Measurements from ENCODE around the gene EXOC4.

Gene EXOC4

GRCh38 chr7:133433165-133433812 lies 180.4 kb downstream of the EXOC4 start:
- TF ChIP-seq CTCF (IDR thresholded peaks at IDR 0.05), result no peak
- intact Hi-C loops (cut with DNase I; ENCODE audit: low total_unique reads), result no loop called here
- Histone ChIP-seq H3K4me3 (no peak overlapping the region), H3K27ac (no peak overlapping the region), H3K9me3 (no peaks in the 10 kb centered on the region), H3K27me3 (no peaks in the 10 kb centered on the region), H3K4me1 (peaks cover 0 to 15% (median 9%) of the 10 kb centered on the region in 4 donors), H3K36me3 (no peaks in the 10 kb centered on the region)
- DNase-seq, result no peak

GRCh38 chr7:133434246-133434865 lies 181.5 kb downstream of the EXOC4 start:
- no peaks in the 10 kb centered on the region for H3K9me3 ChIP-seq
- no peak overlapping the region for H3K27ac ChIP-seq
- intact Hi-C loops (cut with DNase I; ENCODE audit: low total_unique reads), result no loop called here
- DNase-seq, result no peak
- H3K27me3 ChIP-seq, result no peaks in the 10 kb centered on the region
- peak; percentile 35 to 42 for TF ChIP-seq CTCF (IDR thresholded peaks at IDR 0.05)
- no peak overlapping the region for H3K4me3 ChIP-seq
- H3K36me3 ChIP-seq, result no peaks in the 10 kb centered on the region
- H3K4me1 ChIP-seq, result peaks cover 0 to 15% (median 9%) of the 10 kb centered on the region in 4 donors

- intact Hi-C loops (cut with DNase I; ENCODE audit: low total_unique reads), result no loop called here
- H3K4me3 ChIP-seq, result no peak overlapping the region
- no peaks in the 10 kb centered on the region for H3K9me3 ChIP-seq
- no peak overlapping the region for H3K27ac ChIP-seq
- no peaks in the 10 kb centered on the region for H3K27me3 ChIP-seq
- TF ChIP-seq CTCF (IDR thresholded peaks at IDR 0.05), result no peak
- H3K36me3 ChIP-seq, result no peaks in the 10 kb centered on the region
- DNase-seq, result no peak
- peaks cover 0 to 15% (median 9%) of the 10 kb centered on the region in 4 donors for H3K4me1 ChIP-seq
Measured at GRCh38 chr7:133436014-133436428, 183.1 kb downstream of the EXOC4 start.

- TF ChIP-seq CTCF (IDR thresholded peaks at IDR 0.05), result no peak
- Histone ChIP-seq H3K9me3 (no peaks in the 10 kb centered on the region), H3K36me3 (no peaks in the 10 kb centered on the region), H3K4me3 (no peak overlapping the region), H3K27me3 (no peaks in the 10 kb centered on the region), H3K27ac (no peak overlapping the region), H3K4me1 (peaks cover 0 to 15% (median 9%) of the 10 kb centered on the region in 4 donors)
- intact Hi-C loops (cut with DNase I; ENCODE audit: low total_unique reads), result no loop called here
- DNase-seq, result no peak
Measured at GRCh38 chr7:133437544-133437943, 184.7 kb downstream of the EXOC4 start.

- no peak overlapping the region for H3K27ac ChIP-seq
- intact Hi-C loops (cut with DNase I; ENCODE audit: low total_unique reads), result no loop called here
- no peaks in the 10 kb centered on the region for H3K9me3 ChIP-seq
- no peak for TF ChIP-seq CTCF (IDR thresholded peaks at IDR 0.05)
- no peaks in the 10 kb centered on the region for H3K4me1 ChIP-seq
- H3K27me3 ChIP-seq, result no peaks in the 10 kb centered on the region
- no peaks in the 10 kb centered on the region for H3K36me3 ChIP-seq
- no peak for DNase-seq
- H3K4me3 ChIP-seq, result no peak overlapping the region
Measured at GRCh38 chr7:133442818-133443217, 189.9 kb downstream of the EXOC4 start.
